GM19238 (cell line): Measurements from ENCODE around the gene CD1B.
"Not testable (repeated sequence)": the region's sequence is repeated elsewhere in the genome, so short reads cannot be mapped to it uniquely, and the experiment has no call there.

Experiments
- DNase-seq: peaks from one replicate; pipeline ENCODE4 v3.0.0; 2011; ENCODE audit warnings: low spot score; ENCODE audit not compliant: insufficient read length

The CD1B gene

DNA sequence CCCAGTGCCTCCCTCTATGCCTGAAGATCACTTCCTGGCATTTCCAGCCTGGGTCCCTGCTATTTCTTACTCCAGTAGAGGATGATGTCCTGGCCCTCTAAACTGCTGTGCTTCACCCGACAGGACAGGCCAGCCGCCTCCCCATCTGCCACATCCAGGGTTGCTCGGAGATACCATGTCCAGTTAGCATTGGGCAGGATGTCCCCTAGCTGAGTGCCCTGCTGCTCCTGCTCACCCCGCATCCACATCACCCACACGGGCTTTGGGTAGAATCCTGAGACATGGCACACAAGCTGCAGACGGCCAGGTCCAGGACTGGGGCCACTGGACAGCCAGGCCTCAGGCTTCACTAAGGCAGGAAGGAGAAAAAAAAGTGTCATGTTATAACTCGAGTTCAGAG, 2.0 kb downstream of the CD1B start:
- DNase-seq = no peak

DNA sequence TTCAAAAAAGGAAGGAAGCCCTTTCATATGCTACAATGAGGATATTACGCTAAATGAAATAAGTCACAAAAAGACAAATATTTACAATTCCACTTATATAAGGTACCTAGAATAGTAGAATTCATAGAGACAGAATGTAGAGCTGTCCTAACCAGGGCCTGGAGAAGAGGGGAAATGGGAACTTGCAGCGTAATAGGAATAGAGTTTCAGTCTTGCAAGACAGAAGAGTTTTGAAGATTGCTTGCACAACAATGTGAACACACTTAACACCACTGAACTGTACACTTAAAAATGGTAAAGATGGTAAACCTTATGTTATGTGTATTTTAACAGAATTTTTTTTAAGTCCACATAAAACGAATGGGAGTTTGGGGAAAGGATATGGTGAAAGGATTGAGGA, 2.9 kb downstream of the CD1B start:
- DNase-seq = no peak

DNA sequence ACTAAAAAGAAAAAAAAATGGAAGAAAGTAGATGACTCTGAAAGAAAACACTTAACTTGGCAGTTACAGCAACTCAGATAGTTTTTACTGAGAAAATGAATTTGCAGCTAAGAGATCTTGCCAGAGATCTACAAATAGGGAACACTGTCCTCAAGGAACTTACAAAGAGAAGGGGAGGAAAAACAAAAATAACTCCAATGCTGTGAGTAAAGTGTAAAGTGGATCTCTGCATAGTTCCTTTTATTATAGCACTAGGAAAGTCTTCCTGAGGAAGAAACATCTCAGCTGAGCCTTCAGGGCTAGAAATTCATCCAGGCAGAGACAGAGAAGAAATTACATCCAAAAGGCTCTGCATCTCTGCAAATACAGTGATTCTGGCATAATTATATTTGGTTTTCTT, 3.9 kb downstream of the CD1B start:
- no peak for DNase-seq

DNA sequence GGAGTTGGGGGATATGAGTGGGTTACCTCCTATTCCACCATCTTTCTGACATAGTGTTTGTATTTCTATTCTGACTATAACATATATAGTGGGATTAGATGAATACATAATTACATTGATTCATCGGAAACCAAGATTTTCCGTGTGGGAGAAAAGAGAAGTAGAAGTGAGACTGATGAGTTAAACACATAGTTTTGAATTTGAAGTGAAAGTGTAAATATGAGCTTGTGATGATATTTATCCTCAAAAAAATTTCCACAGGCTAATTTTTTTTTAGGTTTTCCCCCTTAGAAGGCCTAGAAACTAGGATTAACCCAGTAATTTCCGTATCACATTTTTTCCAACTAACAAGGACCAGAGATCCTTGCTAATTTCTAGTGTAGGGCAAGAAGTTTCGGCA, 6.9 kb downstream of the CD1B start:
- no peak for DNase-seq

DNA sequence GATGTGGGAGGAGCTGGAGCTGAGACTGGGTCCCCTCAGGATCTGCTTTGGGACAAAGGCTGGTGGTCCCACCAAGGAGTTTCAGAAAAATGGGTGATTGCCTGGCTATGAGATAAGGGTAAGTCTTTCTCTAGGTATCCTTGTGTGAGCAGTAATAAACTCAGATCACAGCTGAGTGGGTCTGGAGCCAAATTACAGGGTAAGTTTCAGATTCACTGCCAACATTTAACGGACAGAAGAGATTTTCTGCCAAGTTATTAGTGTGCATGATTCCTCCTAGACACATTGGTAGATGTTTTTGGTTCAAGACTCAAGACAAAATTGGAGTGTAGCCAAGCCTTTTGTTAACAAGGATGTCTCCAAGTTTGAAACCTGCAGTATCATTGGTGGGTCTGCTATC, 7.5 kb downstream of the CD1B start:
- DNase-seq = no peak

DNA sequence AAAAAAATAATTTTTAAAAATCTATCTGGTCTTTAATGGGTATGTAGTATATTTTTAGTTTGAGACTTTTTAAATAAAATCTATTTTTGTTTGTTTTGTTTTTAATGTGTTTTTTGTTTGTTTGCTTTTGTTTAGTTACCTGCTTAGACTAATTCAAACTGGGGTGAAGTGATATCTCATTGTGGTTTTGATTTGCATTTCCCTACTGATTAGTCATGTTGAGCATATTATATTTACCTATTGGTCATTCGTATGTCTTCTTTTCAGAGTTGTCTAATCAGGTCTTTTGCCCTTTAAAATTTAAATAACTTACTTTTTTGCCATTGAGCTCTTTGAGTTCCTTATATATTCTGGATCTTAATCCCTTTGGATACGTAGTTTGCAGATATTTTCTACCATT, 20.3 kb downstream of the CD1B start:
- no peak for DNase-seq

DNA sequence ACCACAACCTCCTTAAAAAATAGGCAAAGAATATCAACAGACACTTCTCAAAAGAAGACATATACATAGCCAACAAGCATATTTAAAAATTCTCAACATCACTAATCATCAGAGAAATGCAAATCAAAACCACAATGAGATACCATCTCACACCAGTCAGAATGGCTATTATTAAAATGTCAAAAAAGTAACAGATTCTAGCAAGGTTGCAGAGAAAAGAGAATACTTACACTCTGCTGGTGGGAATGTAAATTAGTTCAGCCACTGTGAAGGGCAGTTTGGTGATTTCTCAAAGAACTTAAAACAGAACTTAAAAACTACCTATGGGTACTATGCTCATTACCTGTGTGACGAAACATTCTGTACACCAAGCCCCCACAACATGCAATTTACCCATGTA, 20.7 kb downstream of the CD1B start:
- DNase-seq = no peak

DNA sequence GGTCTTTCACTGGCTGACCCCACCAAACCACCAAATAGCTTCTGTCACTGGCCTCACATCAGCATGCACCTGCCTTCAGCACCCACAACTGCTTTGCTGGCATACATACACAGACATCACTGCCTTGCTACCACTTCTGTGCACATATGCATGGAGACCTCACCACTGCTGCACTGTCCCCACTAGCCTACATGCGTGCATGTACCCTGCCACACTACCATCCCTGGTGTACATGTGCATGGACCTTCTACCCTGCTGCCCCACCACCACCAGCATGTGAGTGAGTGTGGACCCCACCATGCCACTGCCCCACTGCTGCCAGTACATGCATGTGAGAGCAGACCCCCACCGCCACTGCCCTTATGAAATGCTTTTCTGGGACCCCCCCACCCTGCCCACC, 35.5 kb downstream of the CD1B start:
- no peak for DNase-seq

DNA sequence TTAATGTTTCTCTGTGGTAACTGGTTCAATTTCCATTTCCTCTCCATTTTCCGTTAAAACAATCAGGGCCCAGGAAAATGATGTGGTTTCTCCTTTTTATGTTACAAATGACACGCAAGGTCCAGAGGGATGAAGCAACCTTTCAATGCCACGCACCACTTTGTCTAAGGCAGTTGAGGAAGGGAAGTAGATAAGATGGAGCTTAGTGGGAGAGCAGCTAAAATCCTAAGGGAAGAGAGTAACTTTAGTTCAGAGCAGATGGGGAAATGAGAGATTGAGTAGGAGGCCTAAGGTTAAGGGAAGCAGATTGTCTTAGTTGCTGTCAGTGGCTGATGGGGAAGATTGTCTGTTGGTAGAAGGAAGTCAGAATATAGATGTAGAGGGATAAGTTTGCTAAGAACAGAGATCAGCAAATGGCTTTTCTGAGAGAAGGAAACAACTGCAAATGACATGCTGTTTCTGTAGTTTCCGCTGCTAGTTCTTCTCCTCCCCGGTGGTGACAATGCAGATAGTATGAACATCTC, 40.9 kb downstream of the CD1B start:
- no peak for DNase-seq

DNA sequence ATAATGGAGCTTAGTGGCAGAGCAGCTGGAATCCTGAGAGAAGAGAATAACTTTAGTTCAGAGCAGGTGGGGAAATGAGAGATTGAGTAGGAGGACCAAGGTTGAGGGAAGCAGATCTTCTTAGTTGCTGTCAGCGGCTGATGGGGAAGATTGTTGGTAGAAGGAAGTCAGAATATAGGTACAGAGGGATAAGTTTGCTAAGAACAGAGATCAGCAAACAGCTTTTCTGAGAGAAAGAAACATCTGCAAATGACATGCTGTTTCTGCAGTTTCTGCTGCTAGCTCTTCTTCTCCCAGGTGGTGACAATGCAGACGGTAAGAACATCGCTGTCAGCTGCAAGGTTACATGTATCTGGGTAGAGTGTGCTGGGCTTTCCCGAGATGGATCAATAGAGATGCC, 41.5 kb downstream of the CD1B start, which contains the start of gene CD1C:
Gene CD1C (plus strand): TSS at position 113 of the 400 bp plus-strand sequence. CDS start 142 bp downstream, at position 255.
- DNase-seq = no peak

DNA sequence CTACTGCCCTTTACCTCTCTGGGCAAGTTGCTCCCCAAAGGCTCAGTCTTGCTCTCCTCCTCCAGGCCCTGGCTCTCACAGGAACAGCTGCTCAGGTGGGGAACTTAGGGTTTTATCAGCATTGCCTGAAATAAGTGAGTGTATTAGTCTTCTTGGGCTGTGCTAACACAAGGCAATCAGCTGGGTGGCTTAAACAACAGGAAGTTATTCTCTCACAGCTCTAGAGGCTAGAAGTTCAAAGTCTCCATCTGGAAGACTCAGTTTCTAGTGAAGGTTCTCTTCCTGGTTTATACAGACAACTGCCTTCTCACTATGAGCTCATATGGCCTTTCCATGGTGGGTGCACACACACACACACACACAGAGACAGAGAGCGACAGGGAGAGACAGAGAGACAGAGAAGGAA, 44.4 kb downstream of the CD1B start:
- DNase-seq = no peak

DNA sequence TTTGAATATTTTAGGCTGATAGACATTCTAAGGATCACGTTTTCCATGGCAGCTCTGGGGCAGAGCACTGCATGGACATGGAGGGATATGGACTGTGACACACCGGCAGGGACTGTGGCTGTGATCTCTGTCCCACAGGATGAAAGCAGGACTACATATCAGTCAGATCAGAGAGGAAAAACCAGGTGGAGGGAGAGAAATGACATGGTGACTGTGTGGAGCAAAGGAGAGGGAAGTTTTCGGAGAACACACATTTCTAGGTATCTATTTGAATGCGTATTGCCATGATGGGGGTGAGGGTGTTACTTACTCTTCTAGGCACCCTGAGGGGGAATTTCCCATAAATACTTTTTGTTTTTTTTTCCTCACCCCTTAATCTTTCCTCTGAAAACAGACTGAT, 44.8 kb downstream of the CD1B start:
- DNase-seq = no peak

DNA sequence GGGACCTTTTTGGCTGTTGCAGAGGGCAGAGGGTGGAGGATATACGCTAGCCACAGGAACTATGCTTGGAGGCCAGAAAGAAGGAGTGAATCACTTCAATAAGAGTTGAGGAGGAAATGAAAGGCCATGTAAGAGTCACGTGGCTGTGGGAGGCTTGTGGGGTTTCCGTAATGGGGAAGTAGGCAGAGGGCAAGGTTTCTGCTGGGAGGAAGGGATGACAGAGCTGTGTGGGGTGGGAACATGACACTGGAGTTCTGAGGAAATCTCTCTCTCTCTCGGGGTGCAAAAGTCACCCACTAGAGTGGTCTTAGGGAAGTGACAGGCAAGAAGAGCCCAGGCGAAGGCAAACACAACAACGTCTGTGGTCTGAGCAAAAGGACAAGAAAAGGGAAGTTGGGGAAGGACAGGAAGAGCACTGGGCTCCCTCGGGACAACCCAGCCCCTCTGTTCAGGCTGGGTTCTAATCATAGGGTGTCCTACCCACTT, 45.5 kb downstream of the CD1B start:
- DNase-seq = peak; percentile 23

DNA sequence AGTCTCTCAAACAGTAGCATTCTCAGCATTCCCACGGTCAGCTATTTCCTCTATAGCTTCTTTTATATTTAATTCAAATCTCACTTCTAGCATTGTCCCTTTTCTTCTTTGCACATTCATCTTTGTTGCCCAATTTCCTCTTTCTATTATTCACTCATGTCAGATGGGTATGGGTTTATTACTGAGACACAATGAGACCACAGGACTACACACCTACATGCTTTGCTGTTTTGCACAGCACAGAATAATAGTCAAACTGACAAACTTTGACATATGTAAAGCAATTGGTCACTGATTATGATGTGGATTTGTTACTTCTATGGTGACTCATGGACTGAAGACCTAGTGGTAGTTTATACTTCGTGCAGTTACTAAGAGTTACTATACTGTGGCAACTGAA, 47.4 kb downstream of the CD1B start:
- no peak for DNase-seq

DNA sequence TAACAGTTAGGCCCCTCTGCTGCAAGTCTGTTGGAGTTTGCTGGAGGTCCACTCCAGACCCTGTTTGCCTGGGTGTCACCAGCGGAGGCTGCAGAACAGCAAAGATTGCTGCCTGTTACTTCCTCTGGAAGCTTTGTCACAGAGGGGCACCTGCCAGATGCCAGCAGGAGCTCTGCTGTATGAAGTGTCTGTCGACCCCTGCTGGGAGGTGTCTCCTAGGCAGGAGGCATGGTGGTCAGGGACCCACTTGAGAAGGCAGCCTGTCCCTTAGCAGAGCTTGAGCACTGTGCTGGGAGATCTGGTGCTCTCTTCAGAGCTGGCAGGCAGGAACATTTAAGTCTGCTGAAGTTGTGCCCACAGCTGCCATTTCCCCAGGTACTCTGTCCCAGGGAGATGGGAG, 48.9 kb downstream of the CD1B start:
- DNase-seq = not testable (repeated sequence)
